Measurements from ENCODE around the gene RAB11FIP4.

RAB11FIP4 gene

DNA sequence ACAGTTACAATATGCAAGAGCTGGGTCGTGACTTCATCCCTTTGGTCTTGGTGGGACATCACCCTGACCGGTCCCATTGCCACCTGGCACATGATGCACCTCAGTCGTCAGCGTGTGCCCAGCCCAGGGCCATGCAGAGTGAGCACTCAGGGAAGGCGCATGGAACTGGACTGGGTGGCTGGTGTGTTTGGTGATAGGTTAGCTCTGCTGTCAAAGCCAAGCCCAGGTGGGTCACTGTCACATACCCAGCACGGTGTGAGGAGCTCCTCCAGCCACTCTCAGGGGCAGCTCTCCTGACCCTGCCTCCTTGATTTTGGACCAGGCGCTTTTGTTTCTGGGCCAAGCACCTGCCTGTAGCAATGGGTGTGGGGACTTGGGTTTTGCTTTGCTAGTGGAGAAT is 180.9 kb downstream of the RAB11FIP4 start:
- no peak for DNase-seq

DNA sequence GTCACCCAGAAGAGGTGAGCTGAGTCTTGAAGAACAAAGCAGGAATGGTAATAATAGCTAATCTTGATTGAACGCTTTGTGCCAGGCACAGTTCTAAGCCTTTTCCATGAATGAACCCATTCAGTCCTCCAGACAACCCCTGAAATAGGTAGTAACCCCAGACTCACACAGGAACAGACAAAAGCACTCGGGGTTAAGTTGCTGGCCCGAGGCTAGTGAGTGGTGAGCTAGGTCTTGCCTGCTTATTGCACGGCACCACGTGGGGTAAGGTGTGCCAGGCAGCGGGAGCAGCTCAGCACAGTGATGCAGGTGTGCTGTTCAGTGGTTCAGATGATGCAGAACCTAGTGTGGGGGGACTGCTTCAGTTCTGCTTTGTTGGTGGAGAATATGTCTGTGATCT is 181.6 kb downstream of the RAB11FIP4 start:
- DNase-seq: no peak

DNA sequence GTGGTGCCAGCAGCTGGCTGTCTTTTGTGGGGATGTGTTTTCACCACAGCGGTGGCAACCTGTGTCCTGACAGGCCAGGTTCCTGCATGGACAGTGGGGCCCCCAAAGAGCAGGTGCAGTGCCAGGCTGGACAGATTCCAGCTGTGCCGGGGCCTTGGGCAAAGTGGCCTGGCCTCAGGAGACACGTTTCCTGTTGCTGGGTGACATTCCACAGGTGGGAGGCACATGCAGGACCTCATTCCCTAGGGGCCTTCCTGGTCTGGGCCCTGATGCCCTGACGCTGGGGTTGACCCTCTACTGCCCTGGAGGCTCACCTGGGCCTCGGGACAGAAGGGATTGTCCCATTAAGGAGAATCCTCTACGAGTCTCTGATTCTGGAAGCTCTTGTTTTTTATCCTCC is 182.4 kb downstream of the RAB11FIP4 start:
- DNase-seq: no peak

DNA sequence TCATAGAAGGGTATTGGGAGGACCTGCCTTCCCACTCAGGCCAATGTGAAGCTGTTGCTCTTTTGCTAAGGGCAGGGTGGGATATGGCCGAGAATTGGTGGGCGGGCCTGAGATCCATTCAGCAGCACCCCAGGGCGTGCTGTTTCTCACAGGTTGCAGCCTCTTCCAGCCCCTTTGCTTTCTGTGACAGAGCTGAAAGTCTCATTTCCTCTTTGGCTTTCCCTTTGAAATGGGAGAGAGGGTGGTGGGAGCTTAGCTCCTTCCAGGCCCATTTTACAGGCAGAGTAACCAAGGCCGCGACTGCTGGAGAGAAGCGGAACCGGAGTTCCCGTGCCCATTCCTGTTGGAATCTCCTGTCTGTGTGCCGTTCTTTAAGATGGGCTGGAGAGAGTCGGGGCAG is 183.0 kb downstream of the RAB11FIP4 start:
- no peak for DNase-seq

DNA sequence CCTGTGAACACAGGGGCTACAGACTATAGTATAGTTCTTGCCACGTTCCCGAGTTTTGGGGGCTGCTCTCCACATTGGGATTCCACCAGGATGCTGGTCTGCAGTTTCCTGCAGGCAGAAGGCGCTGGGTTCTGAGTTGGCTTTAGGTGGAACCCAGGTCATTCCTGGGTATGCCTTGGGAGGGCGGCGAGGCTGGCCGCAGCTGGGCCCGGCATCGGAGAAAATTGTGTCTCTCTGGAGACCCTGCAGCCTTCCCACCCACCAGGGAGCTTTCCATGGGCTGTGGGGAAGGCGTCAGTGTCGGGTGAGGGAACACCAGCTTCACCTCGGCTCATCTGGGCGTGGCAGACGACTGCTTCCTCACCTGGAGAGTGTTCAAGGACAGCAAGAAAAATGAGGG is 183.6 kb downstream of the RAB11FIP4 start:
- DNase-seq: no peak

DNA sequence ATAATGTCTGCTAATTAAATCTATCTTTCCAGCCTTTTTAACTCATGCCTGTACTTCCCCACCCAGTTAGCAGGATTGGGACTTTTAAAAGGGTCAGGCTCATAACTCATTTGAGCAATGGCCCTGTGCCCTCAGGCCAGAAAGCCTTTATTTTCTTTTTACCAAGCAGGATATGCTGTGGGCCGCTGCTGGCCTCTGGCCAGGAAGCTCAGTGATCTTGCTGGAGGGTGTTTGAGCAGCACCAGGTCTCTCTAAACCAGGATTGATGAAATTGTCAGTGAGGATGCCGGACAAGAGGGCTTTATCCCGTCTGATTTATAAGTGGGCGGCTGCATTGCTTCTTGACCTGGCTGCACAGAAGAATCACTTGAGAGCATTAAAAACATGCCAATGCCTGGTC is 187.8 kb downstream of the RAB11FIP4 start:
- no peak for DNase-seq

DNA sequence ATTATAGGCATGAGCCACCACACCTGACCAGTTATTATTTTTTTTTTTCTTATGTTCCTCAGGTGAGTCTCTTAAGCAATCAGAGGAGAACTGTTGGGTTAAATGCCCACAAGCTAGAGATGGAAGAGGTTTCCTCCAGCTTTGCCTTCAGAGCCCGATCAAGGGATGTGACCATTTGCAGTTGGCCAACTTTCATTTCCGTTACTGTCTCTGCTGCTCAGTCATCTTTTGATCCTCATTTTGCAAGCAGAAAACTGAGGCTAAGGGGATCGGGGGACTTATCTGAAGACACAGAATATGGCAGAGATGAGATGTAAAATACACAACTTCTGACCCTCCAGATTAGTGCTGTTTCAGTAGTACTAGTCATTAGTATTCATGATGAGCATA is 188.8 kb downstream of the RAB11FIP4 start:
- DNase-seq: no peak

DNA sequence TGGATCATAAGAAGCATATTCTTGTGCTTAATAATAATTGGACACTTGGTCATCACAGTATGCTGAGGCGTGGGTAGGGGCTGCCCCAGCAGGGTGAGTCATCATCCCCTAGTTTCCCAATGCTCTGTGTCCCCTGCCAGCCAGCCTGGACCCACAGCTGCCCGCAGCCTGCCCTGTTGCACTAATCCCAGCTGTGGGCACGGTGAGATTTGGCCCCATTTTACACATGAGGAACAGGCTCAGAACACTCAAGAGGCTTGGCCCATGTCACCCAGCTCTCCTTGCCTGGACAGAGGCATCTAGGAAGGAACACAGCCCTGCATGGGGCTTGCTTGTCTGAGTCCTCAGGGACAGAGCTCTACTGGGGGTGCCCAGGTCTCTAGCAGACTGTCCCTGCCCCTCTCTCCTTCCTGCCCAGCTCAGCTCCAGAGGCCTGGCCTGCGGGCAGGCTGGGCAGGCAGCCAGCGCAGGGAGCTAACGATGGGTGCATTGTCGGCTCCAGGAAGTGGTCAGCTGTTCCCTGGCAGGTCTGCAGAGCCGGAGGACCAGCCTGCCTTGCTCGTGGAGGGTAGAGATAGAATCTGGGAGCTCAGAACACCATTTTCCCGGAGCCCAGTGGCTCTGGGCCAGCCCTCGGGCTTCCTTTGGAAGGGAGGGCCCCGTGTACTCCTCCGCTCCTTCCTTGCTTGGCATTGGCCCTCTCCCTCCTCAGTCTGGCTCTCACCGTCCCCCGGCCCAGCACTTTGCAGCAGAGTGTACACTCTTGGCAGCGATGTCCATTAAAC is 189.4 kb downstream of the RAB11FIP4 start:
- DNase-seq: no peak

DNA sequence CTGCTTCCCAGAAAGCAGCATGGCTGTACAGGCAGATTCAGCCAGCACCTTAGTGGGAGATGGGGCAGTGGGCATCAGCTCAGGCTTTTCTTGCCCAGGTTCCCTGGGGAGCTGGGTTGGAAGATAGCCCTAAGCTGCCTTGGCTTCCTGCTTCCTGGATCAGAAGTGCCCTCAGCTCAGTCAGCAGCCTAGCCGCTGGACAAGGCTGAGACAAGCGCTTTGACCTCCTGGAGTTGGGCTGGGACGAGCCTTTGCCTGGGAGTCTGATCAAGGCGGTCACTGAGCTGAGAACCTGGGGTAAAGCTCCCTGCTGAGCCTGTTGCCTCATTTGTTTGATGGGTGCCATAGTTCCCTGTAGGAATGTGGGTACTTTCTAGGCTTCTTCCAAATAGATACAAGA is 190.0 kb downstream of the RAB11FIP4 start:
- DNase-seq: no peak

DNA sequence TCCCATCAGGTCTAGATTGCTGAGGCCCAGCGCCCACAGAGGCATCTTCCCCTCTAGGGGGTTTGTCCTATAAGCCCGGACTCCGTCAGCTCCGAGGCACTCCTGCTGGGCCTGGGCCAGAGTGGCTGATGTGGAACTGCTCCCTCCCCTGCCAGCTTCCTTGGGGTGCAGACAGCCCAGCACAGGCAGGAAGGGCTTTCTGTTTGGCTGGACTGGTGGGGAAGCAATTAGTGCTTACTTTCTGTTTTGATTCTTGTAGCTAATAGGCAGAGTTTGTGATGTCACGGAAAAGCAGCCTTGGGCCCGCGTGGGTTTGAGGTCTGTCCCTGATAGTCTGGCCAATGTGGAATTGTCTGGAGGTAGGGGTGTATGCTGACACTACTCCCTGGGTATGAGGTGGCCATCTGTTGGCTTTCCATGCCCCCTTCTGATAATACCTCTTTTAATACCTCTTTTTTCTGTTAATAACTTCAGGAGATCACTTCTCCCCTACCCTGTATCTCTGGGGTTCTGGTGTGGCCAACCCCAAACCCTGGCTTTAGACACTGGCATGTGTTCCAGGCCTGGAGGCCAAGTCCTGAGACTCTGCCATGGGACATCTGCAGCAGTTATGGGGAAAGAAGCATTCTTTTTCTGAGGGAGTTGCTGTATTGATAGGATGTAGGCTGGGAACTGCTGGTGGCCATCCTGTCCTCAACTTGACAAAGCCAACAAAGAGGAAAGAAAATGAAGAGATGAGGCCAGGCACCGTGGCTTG is 190.9 kb downstream of the RAB11FIP4 start:
- no peak for DNase-seq

DNA sequence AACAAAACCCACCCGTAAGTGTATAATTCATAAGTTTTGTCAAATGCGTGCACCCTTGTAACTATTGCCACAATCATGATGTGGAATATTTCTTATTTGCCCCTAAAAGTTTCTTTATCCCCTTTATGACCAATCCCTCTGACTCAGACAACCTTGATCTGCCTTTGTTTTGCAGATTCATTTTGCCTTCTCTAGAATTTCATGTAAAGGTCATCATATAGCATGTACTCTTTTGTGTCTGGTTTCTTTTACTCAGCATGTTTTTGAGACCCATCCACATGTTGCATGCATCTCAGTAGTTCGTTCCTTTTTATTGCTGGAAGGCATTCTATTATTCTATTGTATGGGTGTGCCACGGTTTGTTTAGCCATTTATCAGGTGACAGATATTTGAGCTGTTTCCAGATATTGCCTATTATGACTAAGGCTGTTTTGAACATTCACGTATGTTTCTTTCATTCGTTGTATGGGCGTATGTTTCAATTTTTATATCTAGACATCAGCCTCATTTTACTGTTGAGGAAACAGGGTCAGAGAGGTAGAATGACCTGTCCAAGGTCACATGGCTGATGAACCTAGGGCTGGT is 192.4 kb downstream of the RAB11FIP4 start:
- no peak for DNase-seq

DNA sequence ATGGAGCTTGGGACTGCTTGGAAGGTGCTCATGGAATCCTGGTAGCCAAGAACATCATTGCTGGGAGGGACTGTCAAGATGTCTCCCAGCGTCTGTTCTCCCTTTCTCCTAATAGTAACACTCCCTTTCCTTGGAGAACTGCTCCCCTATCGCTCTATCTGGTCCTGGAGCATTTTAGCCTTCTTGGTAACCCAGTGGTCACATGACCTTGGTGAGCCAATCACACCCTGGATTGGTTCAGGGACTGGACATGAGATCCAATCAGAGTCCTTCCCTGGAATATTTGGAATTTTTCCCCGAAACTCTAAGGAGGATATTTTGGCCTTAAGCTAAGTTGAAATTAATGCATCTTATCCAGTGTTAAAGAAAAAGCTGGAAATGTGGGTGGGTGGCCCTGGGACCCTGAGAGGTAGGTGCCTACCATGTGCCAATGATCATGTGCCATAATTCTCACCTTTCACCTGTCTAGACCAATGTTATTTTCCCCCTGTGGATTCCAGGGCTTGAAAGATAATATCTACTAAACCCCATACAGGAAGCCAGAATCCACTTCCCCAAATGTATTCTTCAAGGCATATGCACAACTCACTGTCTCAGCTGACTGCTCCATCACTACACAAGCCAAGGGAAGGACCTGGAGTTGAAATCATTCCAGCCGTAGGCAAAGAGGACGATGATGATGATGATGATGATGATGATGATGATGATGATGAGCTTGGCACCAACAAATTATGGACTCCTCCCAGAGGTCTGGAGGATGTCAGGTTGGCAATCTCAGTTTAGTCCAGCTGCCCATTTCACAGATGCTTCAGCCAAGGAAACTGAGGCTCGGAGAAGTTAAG is 193.2 kb downstream of the RAB11FIP4 start:
- DNase-seq: no peak

DNA sequence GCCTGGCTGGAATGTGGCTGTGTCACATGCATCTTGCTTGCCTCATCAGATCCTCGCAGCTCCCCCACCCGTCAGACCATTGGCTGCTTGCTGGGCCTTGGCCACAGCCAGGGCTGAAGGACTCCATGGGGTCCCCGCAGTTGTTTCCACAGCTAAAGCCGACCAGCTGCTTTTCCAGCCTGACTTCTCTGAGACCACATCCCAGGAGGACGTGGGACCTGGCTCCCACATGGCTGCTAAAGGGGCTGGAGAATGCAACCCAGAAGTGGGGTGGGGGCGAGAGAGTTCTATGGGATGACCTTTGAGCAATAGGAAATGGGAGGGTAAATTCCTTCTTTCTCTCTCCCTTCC is 193.8 kb downstream of the RAB11FIP4 start:
- no peak for DNase-seq

DNA sequence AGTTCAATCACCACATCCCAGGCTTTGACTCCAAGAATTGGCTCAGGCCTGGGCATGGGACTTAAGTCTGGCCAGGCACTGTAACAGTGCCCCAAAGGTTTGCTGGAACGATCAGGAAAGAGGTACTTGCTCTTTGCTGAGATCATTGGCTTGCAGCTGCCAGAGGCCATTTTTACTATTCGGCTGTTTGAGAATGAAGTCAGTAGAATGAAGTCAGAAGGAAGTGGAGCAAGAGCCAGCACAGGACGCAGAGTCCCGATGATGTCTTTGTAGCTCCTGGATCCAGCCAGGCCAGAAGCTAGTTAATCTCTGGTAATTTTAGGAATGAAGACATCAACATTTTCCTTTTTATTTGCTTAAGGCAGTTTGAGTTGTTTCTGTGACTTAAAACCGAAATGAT is 195.5 kb downstream of the RAB11FIP4 start:
- DNase-seq: no peak

DNA sequence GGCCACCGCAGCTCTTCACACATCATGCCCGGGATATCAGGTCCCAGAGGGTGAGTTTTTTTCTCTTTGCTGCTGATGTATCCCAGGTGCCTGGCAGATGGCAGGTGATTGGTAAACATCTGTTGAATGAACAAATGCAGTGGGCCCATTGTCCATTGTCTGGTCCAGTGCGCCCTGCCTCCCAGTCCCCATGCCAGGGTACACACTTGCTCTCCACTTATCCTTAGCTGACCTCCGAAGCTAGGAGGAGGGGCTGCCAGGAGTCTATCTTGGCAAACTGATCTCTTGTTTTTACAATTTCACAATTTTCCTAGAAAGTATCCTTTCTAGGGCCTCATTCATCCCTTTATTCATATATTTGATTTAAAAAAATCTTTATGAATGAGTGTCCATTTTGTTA is 196.0 kb downstream of the RAB11FIP4 start:
- DNase-seq: no peak

Measured in stimulated activated CD4-positive, alpha-beta T cell treated with anti-CD3 and anti-CD28 coated beads, Interleukin-4, amount 100 ng/mL, for 4 hours (primary cell).